Nephron progenitor cell (in vitro differentiated cells): ENCODE data around the gene ANKS1B.

Experiments
- DNase-seq: peaks from one replicate; pipeline ENCODE4 v3.0.0; 2021
- H3K27ac Mint-ChIP-seq: 2 replicates; pipeline ENCODE4 v1.8.0; 2021; ENCODE audit warnings: mild to moderate bottlenecking, moderate library complexity, mixed read lengths
- H3K27me3 Mint-ChIP-seq: 2 replicates; pipeline ENCODE4 v1.8.0; 2021; ENCODE audit warnings: mild to moderate bottlenecking, low read depth, mixed read lengths; ENCODE audit not compliant: poor library complexity
- H3K36me3 Mint-ChIP-seq: 2 replicates; pipeline ENCODE4 v1.8.0; 2021; ENCODE audit warnings: low read depth, mixed read lengths
- H3K4me1 Mint-ChIP-seq: 2 replicates; pipeline ENCODE4 v1.8.0; 2021; ENCODE audit warnings: mixed read lengths
- H3K4me3 Mint-ChIP-seq: 2 replicates; pipeline ENCODE4 v1.8.0; 2021; ENCODE audit warnings: mild to moderate bottlenecking, moderate library complexity, mixed read lengths
- H3K9me3 Mint-ChIP-seq: 2 replicates; pipeline ENCODE4 v1.8.0; 2021; ENCODE audit warnings: mild to moderate bottlenecking, moderate library complexity, mixed read lengths
- TF ChIP-seq, protein P1 (sequence below): fragments of 200-600 bp; sonication (generic); IDR thresholded peaks from 2 replicates; pipeline ENCODE4 v1.5.0; 2021; ENCODE audit warnings: antibody characterized with exemption

ANKS1B gene

DNA sequence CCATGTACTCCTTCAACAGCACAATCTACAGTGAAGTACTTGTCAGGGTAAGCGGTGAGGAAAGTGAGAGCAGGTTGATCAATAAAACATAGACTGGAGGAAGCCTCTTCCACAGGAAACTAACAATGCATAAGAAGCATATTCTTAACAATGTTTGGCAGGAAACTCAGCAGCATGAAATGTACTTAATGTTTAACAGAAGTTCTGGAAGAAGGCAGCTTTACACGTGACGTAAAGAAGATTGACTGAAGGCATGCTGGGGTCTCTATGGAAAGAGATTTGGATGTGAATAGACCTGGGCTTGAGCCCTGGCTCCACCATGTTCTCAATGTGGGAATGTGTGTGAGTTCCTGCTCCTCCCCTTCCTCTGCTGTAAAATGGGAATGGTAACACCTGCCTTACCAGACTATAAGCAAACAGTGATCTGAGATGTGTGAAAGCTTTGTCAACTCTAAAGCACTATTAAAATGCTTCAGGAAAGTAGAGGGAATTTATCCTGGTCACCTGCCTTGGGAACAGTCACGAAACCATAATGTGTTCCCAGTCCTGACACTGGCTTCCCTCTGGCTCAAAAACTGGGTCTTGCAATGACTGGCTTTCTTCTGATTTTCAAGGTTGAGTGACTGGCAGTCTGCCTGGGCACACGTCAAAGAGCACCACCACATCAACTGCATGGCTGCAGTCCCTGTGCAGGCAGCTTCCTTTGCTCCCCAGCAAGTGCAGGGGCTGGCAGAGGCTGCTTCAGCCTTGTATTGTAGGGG lies 955.0 kb downstream of the ANKS1B start:
- Mint-ChIP-seq H3K4me3 (no peak overlapping the region), H3K36me3 (no peaks in the 10 kb centered on the region), H3K27ac (no peak overlapping the region), H3K4me1 (no peaks in the 10 kb centered on the region), H3K27me3 (peaks cover 4% of the 10 kb centered on the region), H3K9me3 (peaks cover 4% of the 10 kb centered on the region)
- no peak for DNase-seq
- TF ChIP-seq, protein P1, sequence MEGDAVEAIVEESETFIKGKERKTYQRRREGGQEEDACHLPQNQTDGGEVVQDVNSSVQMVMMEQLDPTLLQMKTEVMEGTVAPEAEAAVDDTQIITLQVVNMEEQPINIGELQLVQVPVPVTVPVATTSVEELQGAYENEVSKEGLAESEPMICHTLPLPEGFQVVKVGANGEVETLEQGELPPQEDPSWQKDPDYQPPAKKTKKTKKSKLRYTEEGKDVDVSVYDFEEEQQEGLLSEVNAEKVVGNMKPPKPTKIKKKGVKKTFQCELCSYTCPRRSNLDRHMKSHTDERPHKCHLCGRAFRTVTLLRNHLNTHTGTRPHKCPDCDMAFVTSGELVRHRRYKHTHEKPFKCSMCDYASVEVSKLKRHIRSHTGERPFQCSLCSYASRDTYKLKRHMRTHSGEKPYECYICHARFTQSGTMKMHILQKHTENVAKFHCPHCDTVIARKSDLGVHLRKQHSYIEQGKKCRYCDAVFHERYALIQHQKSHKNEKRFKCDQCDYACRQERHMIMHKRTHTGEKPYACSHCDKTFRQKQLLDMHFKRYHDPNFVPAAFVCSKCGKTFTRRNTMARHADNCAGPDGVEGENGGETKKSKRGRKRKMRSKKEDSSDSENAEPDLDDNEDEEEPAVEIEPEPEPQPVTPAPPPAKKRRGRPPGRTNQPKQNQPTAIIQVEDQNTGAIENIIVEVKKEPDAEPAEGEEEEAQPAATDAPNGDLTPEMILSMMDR, result no peak

DNA sequence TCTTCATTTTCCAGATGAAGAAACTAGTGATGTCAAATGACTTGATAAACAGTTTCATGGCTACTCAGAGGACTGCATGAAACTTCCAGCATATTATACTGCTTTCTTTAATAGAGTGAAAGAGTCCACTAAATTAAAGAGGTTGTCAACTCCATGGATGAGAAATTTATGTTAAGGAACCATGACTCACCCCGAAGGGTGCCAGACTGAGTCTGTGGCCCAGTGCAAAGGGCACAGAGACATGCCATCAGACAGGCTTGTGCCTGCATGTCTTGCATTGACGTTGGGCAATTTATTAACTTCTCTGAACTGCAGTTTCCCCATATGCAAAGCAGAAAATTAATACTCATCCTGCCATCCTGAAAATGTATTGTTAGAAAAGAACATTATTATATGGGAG lies 957.3 kb downstream of the ANKS1B start:
- no peaks in the 10 kb centered on the region for H3K27me3 Mint-ChIP-seq
- no peak overlapping the region for H3K27ac Mint-ChIP-seq
- H3K36me3 Mint-ChIP-seq, result no peaks in the 10 kb centered on the region
- TF ChIP-seq, protein P1, result no peak
- H3K4me1 Mint-ChIP-seq, result no peaks in the 10 kb centered on the region
- no peak overlapping the region for H3K4me3 Mint-ChIP-seq
- H3K9me3 Mint-ChIP-seq, result peaks cover 3% of the 10 kb centered on the region
- DNase-seq, result no peak

DNA sequence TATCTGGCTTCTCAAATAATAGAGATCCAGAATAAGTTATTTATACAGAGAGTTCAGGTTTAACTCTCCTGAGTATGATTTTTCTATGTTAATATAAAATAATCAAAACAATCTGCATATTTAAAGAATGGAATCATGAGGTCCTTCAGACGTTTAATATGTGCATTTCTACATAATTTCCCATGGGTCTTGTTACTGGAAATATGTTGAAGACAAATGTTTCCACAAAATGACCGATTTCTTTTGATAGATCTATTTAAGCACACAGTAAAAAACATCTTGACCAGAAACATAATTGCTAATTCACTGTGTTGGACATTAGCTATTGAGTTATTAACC lies 957.7 kb downstream of the ANKS1B start:
- Mint-ChIP-seq H3K9me3 (no peaks in the 10 kb centered on the region), H3K27me3 (no peaks in the 10 kb centered on the region), H3K36me3 (no peaks in the 10 kb centered on the region), H3K27ac (no peak overlapping the region), H3K4me3 (no peak overlapping the region), H3K4me1 (no peaks in the 10 kb centered on the region)
- DNase-seq, result no peak
- TF ChIP-seq, protein P1, result no peak

DNA sequence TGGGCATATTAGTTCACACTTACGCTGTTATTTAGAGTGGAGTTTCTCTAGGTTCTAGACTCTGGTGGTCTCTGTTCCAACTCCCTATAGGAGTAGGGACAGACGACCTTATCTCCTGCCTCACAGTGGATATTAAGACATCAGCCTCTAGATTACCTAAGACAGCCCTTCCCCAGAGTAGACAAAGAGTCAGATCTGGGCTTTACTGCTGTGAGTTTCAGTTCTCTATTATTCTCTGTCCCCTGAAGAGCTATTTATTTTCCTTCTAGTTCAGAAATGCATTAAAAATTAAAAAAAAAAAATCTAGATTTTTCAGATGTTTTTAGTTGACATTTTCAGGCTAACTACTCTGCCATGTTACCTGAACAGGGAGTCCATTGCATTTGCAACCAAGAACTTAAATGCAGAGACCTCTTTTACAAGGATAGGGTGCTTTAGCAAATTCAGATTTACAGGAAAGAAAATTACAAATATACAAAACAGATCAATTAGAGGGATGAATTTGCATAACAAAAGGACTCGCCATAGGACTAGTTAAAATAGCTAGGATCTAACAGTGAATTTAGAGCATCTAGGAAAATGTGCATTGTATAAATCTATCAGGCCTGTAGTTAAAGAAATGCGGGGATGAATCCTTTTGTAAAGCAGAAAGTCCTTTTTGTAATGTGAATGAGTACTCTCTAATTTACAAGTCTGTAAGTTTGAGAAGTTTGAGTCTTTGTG lies 958.2 kb downstream of the ANKS1B start:
- Mint-ChIP-seq H3K27ac (no peak overlapping the region), H3K27me3 (no peaks in the 10 kb centered on the region), H3K4me1 (no peaks in the 10 kb centered on the region), H3K36me3 (no peaks in the 10 kb centered on the region), H3K4me3 (no peak overlapping the region), H3K9me3 (no peaks in the 10 kb centered on the region)
- no peak for DNase-seq
- TF ChIP-seq, protein P1, result no peak

DNA sequence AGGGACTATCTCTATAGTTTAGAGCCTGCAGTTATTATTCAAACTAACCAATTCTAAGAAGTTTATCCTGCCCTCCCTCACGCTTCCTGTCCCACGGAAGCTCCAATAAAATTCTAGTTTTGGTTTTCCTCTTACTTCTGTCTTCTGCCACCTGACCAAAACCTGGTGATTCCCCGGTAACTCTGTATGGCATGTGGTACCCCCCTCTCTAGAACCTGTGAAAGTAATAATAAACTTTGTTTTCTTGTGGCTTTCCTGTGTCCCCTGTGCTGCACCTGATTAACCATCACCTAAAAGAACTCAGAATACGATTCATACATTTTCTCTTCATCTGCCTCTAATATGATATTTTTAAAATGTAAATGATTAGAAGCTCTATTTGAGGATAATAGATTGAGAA lies 959.9 kb downstream of the ANKS1B start:
- no peak for DNase-seq
- H3K27me3 Mint-ChIP-seq, result no peaks in the 10 kb centered on the region
- H3K27ac Mint-ChIP-seq, result no peak overlapping the region

More for the DNA sequence above, 959.9 kb downstream of the ANKS1B start:
- TF ChIP-seq, protein P1, result no peak
- Mint-ChIP-seq H3K4me3 (no peak overlapping the region), H3K4me1 (no peaks in the 10 kb centered on the region), H3K9me3 (no peaks in the 10 kb centered on the region), H3K36me3 (no peaks in the 10 kb centered on the region)
